ENCODE results near the gene UBE2G2.

The UBE2G2 gene

DNA sequence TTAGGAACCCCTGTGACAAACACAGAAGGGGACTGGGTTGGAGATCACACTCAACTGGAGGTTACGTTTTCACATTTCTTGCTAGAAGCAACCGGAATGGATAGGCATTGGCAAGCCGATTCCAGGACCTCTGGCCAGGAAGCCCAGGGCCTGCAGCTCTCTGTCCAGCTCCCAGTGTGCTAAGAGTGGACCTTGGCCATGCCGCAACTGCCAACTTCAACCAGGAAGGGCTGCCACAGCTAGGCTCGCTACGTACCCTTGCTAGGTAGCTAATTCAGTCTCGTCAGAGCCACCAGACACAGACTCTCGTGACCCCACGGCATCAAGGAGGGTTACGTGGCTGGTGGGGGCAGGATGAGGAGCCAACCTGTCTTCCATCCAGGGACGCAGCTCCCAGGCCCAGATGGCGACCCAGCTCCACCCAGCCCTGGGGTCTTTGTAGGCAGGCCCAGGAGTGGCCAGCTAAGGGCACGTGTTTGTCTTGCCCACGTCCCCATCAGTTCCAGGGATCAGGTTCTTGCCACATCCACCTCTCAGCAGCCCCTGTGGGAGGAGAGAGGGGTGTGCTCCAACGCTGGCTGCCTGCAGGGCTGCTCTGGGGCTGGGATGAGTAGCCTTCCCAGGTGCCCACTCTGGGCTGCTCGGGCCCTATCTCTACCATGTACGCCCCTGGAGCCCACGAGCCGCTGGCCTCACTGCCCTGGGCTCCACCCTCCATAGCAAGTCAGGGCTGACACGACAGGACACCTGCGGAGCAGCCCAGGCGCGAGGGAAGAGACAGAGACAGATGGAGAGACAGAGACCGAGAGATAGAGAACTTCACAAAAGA, 39.2 kb downstream of the UBE2G2 start:
- no peak for DNase-seq

DNA sequence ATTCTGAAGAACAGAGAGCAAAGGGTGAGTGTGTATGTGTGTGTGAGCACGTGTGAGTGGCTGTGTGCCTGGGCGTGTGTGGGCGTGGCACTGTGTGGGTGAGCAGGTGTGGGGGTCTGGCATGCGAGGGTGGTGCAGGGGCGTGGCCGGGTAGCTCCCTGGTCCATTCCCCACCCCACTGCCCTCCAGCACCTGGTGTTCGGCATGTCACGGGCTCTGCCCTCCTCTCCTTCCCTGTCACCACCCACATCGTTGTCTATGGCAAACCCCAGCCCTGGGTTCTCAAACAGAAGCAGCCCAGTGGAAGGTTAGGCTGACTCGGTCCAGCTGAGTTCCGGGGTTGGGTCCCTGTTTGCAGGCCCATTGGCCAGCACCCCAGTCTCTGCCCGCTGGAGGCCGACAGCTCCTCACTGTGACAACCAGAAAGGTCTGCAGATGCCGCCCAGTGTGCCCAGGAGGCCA, 39.8 kb downstream of the UBE2G2 start:
- DNase-seq, result no peak

DNA sequence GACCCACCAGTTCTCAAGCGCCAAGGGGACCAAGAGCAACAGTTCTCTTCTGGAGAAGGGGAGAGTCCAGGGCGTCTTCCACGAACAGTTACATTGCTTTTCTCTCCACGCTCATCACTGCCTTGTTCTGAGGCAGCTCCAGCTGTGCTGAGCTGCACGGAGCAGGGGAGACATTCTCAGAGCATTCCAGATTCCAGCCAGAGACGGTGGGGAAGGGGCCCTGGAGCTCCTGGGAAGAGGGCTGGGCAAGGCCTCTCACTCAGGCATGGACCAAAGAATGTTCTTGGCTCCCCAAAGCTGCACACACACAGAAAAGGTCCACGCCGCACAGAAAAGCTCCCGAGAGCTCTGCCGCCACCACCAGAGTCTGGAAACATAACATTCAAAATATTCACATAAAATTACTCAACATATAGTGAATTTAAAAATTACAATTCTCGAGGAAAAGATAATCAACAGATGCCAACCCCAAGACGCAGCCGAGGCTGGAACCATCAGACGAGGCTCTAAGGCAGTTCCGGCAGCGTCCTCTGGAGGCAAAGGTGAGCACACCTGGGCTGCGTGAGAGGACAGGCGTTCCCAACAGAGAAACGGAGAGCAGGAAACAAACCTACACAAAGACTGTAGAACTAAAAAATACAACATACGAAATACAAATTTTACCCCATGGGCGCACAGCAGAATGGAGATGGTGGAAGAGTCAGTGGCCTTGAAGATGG, 40.5 kb downstream of the UBE2G2 start:
- no peak for DNase-seq

DNA sequence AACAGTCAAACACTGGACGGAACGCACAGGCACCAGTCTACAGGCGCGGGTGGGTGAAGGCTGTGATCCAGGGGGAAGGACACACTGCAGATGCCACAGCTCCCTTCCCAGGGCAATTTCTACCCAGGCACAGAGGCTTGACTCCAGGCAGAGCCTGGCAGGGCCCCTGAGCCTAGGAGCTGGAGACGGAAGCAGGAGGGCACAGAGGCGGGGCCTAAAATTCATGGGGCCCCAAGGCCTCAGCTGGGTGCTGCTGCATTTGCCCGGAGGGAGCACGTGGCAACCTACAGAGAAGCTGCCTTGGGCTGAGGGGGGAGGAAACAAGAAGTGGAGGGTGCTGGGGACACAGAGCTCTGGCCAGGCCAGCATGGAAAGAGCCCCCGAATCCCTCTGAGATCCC, 41.2 kb downstream of the UBE2G2 start:
- no peak for DNase-seq

DNA sequence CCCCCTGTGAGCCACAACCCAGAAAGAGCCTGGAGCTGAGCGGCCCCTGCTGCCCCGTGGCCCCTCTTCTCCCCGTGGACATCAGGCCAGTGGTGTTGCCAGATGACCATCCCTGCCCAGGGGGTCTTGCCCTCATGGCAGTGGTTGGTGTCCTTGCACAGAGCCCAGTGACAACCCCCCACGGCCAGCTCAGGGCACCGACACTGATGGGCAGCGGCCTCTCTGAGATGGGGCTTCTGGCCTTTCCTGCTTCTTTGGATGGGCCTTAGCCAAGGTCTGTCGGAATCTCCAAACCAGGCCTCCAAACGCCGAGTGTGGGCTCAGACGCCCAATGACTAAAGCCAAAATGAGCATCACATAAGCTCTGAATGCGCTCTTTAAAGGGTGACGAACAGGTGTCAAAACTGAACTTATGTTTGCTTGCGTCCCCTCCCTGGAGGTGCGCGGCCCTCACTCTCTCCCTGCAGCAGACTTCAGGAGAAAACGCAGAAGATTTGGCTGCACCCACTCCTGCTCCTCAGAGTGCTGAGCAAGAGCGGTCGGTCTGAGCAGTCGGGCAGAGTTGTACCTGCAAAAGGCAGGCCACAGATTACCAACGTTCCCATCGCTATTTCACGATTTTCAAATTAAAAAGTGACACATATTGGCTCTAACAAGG, 41.9 kb downstream of the UBE2G2 start:
- no peak for DNase-seq

DNA sequence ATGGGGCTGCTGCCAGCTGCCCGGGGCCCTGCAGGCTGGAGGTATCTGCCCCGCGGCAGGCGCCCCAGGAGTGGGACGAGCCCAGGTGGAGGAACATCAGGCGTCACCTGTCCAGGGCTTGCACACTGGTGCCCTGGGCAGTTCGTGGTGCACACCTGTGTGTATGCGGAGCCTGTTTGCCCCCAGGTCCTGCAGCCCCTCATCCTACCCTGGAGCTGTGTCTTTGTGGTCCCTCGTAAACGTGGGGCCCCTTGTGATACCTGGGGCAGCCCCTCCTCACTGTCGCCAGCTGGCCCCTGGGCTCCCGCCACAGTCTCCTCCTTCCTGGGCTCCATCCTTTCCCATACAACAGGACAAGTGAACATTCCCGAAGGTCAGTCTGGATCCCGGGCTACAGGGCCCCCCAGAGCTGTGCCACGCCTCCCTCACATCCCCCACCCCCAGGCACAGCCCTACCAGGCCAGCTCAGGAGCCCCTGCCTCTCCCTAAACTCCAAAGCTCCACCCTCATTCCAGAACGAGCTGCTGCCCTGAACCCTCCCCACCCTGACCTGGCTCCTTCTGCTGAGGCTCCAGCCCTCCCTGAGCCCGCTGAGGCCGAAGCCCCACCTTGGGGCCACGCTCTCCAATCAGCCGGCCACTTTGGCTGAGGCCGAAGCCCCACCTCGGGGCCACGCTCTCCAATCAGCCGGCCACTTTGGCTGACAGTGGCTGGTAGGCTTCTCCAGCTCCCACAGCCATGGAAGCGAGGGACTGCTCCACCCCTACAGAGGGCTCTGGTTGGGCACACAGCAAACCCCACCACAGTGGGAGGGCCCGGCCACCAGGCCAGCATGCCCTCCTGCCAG, 42.6 kb downstream of the UBE2G2 start:
- DNase-seq, result no peak

DNA sequence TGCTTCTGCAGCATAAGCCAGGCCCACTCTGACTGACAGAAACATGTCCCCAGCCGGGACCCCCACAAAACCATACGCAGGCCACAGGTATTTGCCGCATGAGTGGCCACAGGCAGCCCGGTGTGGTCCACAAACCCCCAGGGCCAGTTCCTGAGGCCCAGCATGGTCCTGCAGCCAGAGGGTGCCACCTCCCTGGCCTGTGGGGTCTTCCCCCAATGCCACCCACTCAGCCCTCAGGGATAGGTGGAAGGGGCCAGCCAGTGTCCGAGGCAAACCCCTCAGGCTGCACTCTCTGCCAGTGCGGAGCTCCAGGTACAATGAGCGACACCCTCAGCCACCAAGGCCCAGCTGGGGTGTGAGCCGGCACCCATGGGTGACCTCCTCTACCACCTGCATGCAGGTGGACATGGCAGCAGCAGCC, 43.5 kb downstream of the UBE2G2 start:
- no peak for DNase-seq

DNA sequence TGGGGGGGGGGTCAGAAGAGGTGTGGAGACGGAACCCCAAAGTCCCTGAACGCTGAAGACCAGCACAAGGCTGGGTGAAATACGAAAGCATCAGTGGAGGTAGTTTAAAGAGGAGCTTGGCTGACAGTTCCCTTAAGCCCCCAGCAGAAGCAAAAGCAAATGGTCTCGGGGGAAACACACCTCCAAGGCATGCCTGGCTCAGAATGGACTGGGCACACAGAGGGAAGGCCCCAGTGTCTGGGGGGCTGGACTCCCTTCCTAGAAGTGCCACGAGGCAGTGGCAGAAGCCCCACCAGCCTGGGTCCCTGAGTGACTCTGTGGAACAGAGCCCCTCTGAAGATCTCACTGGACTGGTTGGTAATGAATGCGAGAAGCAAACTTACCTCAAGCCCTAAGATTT, 43.9 kb downstream of the UBE2G2 start:
- DNase-seq, result no peak

DNA sequence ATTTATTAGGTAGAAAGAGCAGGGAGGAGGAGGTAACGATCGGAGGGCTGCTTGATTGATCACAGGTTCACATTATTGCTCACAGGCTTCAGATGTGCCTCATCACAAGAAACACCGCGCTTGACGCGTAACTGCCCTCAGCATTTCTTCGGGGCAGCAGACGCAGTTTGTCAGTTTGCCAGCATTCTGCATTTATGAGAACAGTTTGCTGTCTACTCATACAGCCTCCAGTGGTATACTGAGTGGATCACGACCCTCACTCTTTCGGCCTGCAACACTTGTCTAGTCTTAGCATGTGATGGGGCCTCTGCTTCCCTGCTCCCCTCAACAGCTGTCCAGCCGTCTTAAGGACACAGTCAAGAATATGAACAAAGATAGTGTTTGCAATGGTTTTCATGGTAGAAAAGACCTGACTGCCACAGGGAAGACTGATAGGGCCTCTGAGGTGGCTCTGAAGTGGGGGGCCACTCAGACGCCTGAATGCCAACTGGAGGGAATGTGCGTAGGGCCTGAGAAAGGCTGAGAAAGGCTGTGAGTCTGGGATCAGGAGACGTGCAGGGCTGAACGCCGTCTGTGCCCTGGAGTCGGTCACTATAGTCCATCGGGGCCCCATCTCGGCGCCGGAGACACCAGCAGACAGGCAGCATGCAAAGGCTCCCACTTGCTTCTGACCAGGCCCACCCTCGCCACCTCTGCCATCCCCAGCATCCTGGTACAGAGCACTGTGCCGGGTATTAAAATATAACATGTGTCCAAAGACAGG, 45.0 kb downstream of the UBE2G2 start:
- no peak for DNase-seq

DNA sequence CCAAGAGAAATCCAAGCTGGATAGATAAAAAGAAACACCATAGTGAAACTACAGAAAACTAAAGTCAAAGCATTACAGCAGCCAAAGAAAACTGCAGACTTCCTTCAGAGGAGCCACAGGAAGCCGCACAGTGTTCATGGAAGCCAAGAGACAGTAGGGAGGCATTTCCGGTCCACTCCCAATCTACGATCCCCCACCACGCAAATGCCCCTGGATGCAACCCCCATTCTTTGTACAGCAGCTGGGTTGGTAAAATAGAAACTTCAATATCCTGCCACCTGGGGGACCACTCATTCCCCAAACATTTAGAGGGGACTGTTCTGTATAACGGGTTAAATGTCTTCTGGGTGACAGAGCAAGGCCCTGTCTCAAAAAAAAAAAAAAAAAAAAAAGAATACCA, 46.4 kb downstream of the UBE2G2 start:
- no peak for DNase-seq

DNA sequence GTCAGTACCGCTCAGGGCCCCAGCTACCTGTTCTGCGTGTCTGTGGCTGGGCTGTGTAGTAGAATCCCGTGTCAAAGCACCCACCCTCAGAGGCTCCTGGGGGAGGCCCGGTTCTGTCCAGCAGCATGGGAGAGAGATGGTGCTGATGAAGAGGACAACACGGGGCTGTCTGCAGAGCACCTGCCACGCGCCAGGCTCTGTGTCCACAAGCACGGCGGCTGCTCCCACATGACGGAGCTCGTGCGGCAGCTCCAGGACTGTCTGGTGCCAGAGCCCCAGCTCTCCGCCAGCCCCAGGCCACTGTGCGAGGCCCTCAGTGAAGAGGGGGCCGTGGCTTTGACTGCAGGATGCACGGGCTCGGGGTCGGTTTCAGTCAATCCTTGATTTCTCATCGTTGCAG, 48.3 kb downstream of the UBE2G2 start:
- DNase-seq, result no peak

DNA sequence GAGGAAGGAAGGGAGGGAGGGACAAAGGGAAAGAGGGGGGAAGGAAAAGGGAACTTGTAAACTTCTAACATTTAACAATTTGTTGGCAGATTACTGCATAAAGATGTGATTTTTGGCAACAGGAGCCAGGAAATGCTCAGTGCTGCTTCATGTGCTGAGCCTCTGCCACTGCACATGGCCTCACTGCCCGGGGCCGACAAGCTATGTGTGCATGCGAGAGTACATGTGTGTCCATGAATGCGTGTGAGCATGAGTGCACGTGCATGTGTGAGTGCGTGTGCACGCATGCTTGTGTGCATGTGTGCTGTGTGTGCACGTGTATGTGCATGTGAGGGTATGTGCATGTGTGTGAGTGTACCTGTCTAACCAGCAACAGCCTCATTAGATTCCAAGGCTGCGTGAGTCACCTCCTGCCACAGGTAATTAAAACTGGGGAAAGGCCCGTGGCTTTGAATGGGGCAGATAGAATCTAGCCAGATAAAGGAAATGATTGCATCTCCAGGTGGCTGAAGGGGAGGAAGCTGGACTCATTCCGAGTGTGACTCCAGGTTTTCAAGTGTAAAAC, 48.9 kb downstream of the UBE2G2 start:
- DNase-seq, result no peak

DNA sequence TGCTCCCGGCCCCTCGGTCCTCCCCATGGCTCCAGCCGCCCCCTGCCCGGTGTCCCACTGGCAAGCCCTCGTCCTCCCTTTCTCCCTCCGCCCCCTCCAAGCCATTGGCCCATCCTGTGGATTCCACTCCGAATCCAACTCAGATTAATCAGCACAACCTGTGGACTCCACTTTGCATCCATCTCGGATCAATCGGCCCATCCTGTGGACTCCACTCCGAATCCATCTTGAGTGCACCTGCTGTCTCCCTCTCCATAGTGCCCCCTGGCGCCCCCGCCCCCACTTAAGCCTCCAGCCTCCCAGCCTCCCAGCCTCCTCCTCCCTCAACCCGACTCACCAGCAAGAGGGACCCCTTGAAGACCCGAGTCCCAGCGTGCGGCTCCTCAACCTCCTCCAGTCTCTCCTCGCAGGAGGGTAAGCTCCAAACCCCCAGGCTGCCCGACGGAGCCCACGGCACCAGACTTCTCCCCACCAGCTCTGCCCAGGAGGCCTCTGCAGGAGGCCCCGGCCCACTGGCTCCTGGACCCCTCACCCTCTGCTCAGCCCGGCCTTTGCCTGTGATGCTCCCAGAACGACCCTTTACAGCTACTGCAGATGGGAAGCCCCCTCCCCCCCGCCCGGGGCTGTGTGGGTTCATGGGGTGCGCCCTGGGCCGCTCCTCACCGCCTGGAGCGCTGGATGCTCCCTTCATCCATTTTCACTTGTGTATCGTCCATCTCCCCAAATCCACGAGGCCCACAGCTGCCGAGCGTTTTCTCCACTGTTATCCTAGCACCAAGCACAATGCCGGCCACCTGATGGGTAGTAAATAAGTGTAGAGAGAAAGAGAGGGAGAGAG, 49.6 kb downstream of the UBE2G2 start:
- DNase-seq, result no peak

DNA sequence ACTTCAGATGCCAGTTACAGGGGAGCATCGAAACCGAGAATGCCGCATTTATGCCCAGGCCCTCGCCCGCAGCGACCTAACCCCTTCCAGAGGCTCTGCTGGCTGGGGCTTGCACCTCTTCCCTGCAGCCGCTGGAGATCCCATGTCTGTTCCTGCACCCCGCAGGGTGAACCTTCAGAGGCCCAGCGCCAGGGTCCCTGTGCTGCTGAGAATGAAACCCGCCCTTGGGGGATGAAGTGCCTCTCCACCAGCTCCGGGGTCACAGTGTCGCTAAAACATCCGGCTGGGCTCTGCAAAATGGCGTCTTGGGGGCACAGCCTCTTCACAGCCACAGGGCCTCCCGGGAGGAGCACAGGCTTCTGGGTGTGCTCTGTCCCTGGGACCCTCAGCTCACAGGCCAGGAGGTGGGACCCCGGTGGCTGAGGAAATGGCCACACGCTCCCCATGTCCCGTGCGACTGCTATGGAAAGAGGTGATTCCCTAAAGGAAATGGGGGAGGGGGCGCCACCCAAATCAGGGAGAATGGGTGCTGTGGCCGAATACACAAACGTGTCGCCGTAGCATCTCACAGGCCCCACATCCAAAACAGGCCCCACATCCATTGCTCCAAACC, 50.3 kb downstream of the UBE2G2 start:
- no peak for DNase-seq

DNA sequence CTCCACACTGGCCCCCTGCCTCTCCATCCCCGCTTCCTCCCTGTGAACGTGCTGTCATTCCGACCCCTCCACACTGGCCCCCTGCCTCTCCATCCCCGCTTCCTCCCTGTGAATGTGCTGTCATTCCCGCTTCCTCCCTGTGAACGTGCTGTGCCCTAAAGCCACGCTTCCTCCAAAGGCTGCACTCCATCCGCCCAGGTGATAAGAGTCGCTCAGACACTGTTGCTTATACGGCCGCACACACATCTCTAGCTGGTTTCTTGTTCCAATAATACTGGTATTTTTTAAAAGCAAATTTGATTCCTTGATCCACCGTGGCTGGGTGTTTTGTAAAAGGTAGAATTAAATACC, 51.0 kb downstream of the UBE2G2 start:
- DNase-seq, result no peak

DNA sequence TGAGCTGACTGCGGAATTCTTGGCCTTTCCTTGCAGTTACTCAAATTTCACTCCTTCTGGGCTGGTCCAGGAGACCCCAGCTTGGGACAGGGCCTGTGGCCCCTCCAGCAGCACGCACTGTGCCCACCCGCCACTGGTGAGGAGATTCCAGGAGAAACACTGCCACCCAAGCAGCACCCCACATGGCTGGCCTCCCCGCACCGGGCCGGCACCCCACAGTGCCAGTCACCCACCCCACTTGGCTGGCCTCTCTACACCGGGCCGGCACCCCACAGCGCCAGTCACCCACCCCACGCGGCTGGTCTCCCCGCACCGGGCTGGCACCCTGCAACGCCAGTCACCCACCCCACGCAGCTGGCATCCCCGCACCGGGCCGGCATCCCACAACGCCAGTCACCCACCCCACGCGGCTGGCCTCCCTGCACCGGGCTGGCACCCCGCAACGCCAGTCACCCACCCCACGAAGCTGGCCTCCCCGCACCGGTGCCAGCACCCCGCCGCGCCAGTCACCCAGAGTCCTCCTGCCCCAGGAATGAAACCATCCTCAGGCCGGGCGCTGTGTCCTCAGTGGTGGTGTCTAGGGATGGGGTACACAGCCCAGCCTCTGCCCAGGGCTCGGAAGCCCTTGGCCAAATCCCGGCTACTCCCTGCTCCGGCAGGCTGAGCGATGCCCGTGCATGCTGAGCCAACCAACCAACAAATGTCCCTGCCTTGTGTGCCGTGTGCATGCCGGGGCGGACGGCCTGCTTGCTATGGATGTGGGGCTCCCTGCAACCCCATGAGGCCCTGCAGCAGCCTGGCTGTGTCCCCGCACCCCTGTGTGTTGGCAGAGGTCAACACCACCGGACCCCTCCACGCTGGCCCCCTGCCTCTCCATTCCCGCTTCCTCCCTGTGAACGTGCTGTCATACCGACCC, 51.6 kb downstream of the UBE2G2 start:
- no peak for DNase-seq

DNA sequence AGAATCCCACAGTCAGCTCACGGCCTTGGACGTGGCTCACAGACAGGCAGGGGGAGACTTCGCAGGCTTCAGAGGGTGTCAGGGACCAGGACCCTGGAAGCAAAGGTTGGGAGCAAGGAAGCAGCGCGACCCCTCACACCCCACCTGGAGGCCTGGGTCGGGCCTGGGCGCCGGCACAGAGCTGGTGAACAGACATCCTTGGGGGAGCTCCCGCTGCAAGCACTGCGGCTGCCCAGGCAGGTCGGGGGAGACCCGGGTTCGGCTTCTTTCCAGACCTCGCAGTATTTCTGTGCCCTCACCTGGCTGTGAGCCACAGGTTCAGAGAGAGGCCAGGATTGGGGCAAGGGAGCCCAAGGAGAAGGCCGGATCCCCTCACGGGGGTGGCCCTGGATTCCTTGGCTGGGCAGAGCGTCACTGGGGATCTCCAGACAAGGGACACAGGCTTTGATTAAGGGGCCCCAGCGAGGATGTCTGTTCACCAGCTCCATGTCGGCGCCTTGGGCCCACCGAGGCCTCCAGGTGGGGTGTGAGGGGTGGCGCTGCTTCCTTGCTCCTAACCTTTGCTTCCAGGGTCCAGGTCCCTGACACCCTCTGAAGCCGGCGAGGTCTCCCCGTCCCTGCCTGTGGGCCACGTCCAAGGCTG, 52.4 kb downstream of the UBE2G2 start:
- DNase-seq, result no peak

DNA sequence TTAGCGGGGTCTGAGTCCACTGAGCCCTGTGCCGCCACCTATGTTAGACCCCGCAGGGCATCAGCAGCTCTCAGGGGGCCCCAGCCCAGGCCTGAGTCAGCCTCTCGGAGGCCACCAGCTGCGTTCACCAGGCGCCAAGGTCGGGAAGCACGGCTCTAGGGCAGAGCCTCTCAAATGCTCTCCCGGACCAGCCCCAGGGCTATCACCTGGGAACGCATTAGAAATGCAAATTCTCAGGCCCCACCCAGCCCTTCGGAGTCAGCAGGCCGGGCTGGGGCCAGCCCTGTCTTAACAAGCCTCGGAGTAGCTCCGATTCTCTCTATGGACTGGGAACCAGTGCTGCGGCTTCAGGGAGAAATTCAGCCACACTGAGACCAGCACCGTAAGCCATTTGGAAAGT, 53.0 kb downstream of the UBE2G2 start:
- no peak for DNase-seq
